ENCODE data around the gene DMBX1.

Gene DMBX1

DNA sequence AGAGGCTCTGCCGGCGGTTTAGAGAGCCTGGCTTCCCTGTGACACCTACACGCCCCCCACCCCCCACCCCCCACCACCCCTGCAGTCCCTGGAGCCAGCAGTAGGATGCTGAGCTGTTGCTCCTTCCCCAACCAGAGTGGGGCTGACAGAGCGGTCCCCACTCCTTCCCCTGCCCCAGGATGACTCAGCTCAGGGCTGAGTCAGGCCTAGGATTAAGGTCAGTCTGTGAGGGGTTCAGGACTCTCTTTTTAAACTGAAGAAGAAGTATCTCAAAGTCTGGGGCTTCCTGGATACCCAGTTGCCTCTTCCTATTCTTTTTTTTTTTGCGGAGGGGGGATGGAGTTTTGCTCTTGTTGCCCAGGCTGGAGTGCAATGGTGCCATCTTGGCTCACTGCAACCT, 19.1 kb downstream of the DMBX1 start:
- DNase-seq, result no peak

DNA sequence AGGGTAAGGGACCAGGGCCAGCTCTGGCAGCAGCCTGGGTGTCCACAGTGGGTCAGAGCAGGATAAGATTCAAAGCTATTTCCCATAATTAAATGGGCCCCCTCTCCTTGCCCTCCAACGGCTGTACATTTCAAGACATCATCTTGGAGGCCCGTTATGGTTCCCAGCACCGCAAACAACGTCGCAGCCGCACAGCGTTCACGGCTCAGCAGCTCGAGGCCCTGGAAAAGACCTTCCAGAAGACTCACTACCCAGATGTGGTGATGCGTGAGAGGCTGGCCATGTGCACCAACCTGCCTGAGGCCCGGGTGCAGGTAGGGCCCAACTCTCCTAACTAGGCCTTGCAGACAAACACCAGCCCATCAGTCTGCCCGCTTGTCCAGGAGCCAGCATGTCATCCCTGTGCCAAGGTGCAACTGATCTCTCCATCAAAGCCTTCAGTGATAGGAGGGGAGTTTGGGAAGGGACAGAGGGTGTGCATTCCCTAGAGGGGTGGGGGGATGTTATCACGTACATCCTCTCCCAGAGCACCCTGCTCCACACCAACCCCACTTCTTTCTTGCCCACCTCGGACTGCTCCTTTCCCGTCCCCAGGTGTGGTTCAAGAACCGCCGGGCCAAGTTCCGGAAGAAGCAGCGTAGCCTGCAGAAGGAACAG, 20.8 kb downstream of the DMBX1 start:
- no peak for DNase-seq

DNA sequence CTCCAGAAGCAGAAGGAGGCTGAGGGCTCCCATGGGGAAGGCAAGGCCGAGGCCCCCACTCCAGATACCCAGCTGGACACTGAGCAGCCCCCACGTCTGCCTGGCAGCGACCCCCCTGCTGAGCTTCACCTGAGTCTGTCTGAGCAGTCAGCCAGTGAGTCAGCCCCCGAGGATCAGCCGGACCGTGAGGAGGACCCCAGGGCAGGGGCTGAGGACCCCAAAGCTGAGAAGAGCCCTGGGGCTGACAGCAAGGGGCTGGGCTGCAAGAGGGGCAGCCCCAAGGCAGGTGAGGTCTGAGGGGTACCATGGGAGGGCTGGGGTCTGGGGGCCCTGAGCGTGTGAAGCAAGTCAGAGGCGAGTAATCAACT, 21.3 kb downstream of the DMBX1 start:
- no peak for DNase-seq

DNA sequence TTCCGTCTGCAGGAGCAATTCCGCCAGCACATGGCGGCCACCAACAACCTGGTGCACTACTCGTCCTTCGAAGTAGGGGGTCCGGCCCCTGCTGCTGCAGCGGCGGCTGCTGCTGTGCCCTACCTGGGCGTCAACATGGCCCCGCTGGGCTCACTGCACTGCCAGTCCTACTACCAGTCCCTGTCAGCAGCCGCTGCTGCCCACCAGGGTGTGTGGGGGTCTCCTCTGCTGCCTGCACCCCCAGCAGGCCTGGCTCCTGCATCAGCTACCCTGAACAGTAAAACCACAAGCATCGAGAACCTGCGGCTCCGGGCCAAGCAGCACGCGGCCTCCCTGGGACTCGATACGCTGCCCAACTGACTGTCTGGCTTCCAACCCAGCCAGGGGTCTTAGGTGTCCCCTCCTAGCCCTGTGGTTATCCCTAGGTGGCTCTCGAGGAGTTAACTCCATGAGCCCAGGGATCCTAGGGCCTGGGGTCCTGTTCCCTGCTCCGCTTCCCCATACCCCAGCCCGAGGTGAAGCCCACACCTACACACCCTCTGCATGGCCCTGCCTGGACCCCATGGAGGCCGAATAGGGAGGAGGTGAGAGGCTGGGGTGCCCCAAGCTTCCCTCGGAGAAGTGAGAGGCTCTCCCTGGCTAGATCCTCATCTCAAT, 22.6 kb downstream of the DMBX1 start:
- DNase-seq, result no peak

DNA sequence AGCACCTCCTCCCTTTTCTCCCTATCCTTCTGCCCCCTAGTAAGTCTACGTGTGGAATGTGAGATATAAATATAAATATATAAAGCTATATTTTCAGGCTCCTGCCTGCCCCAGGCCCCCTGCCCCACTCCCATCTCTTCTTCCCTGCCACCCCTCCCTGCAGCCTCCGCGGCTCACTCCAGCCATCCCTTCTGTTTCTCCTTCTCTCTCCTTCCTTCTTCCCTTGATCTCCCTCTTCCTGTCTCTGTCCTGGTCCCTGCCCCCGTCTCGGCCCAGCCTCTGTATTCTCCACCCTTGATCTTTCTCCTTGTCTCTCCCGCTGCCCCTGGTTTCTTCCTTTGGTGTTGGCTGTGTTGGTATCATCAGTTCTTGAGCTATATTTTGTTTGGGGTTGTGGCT, 23.2 kb downstream of the DMBX1 start:
- no peak for DNase-seq

DNA sequence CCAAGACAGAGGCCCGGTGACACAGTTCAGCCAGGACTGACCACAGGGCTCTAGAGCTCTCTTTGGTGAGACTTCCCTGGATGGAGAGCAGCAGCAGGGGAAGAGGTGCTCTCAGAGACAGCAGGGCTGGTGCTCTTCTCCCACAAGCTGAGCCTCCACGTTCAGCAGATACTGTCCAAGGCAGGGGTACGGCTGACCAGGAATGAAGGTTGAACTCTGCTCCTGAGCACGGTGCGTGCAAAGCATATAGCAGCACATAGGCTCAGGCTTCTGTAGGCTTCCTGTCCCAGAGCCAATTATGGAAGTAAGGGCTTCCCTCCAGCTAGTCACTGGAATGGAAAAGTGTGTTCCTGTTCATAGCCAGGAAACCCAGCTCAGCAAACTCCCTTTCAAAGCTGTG, 23.9 kb downstream of the DMBX1 start:
- DNase-seq, result no peak

DNA sequence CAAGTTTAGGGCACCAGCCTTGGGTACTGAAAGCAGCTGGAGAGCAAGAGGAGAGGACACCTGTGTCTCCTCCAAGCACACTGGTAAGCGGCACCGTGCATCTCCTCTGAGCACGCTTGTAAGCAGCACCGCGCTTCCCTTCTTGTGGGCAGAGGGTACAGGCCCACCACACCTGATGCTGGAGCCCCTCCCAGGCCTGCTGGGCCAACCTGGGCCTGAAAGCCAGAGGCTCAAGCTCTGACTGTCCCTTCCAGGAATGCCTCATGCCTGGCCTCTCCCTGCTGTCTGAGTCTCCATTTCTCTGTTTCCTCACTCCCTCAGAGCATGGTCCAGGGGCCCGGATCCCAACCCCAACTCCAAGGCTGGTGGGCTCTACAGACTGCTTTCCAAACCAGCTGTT, 25.9 kb downstream of the DMBX1 start:
- no peak for DNase-seq

DNA sequence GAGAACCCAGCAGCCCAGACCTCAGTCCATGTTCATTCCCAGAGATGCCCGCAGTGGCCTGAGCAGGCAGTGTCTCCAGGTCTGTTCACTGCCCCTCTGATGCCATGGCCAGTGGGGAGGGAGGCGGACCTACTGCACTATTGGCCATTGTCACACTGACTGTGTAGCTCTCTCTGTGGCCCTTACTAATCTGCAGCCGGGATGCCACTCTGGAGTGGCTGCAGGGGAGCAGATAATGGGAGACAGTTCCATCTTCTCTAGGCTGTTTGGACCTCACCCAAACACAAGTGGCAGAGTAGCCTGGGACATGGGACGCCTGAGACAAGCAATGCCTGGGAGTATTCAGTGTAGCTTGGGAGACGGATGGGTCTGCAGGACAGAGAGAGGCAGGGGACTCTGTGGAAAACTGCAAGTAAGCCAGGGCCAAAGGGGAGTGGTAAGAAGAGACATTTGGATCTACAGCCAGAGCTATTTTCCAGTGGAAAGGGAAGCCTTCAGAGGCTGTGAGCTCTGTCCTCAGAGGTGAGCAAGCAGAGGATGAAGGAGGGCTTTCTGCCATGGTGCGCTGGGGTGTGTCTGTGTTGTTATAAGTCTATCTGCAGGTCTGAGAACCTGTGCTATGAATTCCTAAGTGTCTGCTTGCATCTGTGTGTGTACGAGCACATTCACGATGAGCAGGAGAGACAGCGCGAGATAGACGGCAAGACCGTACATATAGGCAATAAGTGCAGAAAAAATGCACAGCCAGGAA, 26.7 kb downstream of the DMBX1 start:
- DNase-seq, result no peak

DNA sequence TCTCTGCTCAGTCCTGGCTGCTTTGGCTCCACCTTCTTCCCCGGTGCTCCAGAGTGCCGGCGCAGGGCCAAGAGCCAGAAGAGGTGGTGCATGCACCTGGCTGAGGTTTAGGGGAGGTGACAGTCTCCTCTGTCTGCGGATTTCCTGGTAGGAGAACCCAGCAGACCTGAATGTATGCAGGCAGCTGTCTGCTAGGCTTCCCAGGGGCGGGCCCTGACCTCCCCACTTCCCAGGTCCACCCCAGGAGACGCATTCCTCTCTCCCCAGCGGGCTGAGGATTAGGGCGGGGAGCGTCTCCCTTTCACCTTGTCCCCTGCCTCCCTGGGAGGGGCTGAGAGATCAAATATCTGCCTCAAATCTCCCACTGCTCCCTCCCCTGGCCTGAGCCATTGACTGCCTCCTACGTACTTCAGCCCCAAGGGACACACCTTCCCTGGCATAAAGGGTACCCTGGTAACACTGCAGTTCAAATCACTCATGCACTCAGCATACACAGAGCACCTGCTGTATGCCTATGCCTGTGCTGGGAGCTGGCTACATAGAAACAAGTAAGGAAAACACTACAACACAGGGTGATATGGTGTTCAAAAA, 27.5 kb downstream of the DMBX1 start:
- no peak for DNase-seq

DNA sequence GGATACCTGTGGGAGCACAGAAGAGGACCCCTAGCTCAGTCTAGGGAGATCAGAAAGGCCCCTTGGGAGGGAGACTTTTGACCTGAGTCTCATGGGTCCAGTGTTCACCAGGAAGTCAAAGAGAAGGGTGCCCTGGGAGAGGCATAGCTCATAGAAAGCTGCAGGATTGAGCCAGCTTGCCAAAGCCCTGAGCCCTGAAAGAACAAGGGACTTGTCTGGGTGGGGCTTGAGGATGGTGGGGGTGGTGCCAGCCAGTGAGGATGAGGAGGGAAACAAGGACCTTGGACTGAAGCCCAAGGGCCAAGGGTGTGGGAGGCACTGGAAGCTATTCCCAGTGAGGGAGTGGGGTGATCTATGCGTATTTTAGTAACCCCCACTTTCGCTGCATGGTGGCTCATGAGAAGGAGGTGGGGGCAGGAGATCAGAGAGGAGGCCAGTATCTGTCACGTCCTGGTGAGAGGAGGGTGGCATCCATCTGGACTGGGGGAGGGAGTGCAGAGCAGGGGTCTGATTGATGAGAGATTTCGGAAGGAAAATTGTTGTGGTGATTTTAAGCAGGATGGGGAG, 28.4 kb downstream of the DMBX1 start:
- no peak for DNase-seq

DNA sequence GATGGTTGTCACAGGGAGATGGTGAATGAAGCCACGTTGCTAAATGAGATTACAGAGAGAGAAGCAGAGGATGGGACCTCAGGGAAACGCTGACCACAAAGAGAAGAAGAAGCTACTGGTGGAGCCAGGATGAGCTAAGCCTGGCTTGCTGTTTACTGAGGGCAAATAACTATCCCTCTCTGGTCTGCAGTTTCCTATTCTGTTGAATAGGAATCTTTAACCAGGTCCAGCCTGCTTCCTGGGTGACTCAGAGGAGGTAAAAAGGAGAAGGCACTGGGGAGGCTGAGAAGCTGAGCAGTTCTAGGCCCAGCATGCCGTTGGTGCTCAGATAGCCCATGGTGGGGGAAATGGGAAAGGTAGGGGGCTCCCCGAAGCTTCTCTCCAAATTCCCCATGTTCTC, 29.6 kb downstream of the DMBX1 start:
- no peak for DNase-seq

DNA sequence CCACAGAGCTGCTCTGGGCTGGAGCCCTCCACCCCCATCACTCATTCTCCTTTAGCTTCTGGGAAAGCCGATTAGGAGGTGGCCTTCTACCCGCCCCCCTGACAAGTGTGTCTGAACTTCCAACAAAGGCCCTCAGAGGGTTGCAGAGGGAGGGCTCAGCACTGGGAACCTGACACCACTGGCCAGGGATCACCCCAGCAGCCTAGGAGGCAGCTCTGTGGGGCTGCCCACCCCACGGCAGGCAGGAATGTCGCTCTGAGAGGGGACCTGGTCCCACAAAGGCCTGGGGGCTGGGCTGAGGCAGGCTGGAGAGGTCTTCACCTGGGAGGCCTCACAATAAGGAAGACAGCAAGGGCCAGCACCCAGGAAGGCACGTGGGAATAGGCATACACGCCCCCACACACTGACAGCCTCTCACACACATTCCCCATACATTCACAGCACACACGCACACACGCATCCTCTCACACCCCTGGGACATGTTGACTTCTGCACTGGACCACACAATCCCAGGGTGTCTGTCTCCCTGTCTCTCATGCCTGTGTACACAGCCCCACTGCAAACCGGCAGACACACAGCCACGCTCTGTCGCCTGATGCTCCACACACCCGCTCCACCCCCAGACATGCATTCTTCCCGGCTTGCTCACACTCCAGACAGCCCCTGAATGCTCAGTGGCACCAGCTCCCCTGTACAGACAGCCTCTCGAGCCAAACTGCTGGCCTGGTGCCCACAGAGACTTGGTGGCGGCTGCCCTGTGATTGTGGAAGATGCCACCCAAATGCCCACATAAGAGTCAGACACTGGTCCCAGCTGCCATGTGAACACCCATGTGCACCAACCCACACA, 30.7 kb downstream of the DMBX1 start:
- no peak for DNase-seq

DNA sequence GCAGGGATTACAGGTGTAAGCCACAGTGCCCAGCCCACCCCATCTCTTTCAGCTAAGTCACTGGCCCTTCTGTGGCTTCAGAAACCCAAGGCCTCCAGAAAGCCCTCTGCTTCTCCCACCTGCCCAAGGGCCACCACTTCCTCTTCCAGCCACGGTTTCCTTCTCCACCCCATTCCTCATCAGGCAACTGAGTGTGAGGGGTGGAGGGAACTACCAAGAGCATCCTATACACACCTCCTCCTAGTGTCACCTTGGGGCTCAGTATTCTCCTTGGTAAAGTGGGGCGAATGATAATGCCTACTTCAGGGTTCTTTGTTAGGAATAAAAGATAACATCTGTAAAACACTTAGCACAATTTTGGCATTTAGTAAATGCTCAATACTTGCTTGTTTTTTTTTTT, 31.8 kb downstream of the DMBX1 start:
- no peak for DNase-seq

DNA sequence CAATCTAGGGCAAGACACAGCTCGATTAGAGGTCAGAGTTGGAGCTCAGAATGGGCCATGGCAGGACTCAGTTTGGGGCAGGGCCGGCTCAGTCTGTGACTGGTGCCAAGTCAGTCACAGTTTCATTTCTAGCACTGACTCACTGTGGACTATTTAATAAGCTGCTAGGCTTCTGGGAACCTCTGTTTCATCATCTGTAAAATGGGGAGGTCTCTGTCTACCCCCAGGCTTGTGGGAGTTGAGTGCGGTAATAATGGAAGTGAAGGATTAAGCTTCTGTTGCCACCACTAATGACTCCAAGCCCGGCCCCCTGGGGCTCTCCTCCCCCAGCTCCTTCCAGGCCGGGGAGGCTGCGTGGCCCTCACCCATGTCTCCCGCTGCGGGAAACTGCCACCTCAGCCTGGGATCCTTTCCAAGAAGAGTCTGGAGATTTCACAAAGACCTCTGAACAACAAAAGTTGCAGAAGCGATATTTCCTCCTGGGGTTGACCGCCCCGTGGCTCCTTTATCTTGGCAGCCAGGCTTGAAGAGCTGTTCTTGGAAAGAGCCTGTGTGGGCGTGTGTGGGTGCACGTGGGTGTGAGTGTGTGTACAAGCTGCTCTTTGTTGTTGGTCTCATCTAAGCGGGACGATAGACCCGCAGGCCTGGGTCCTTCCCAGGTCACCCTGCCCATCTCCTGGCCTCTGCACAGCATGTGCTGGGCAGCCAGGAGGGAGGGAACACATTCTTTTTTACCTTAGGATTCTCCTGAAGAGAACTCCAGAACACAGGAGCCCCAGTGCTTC, 32.7 kb downstream of the DMBX1 start:
- DNase-seq, result peak; percentile 49

DNA sequence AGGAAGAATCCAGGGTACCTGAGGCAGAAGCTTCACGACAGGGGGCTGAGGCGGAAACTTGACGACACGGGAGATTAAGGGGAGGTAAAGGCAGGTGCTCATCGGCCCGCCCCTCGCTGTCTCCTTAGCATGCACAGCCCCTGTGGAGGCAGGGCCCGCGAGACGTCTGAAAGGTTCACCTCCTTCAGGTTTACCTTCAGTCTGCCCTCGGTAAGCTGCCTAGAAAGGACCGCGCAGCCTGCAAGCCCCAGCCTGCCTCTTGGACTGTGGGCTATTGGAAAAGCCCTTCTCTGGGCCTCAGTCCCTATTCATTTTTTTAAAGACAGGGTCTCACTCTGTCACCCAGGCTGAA, 33.3 kb downstream of the DMBX1 start:
- no peak for DNase-seq

DNA sequence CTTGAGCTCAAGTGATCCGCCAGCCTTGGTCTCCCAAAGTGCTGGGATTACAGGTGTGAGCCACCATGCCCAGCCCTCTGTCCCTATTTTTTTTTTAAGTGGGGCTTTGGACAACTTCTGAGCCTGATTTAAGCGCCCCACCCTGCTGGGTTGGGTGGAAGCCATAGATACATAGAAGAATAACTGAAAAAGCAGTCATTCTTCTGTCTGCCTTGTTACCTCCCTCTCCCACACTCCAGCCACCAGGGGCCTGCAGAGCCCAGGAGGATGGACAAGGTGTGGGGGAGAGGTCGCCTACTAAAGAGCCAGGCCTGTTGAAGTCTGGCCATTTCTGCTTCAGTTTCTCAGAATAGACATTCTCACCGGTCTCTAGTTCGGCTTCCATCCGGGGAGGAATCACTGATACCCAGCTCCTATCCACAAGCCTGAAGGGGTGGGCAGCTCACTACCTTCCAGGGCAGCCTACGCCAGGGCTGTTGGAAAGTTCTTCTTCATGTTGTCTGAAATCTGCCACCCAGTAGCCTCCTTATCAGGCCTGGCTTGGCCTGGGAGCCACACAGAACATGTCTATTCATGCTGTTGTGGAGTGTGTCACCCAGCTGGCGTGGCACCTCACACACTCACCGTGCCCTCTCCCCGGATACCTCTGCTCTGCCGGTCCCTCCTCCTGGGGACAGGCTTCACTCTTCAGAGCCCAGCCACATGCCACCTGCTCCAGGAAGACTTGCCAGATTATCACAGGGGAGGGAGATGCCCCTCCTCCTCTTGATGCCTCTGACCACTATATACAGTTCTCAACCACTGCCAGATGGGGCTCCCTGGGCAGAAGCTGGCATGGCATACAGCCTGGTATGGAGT, 34.1 kb downstream of the DMBX1 start:
- DNase-seq, result no peak

DNA sequence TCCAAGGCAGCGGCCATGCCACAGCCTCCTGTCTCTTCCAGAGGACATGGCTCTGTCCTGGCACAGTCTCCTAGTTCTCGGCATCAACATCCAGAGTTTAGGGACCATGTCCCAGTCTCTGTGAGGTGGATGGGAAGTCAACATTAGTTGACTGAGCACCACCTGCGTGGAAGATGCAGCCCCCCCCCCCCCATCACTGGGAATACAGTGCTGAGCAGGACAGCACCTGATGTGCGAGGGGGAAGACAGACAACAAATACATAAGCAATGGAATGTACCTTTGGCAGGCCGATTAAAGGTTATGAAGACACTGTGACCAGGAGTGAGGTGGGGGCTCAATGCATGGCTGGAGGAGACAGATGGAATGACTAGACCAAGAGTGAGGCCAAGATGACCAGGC, 35.2 kb downstream of the DMBX1 start:
- DNase-seq, result no peak

DNA sequence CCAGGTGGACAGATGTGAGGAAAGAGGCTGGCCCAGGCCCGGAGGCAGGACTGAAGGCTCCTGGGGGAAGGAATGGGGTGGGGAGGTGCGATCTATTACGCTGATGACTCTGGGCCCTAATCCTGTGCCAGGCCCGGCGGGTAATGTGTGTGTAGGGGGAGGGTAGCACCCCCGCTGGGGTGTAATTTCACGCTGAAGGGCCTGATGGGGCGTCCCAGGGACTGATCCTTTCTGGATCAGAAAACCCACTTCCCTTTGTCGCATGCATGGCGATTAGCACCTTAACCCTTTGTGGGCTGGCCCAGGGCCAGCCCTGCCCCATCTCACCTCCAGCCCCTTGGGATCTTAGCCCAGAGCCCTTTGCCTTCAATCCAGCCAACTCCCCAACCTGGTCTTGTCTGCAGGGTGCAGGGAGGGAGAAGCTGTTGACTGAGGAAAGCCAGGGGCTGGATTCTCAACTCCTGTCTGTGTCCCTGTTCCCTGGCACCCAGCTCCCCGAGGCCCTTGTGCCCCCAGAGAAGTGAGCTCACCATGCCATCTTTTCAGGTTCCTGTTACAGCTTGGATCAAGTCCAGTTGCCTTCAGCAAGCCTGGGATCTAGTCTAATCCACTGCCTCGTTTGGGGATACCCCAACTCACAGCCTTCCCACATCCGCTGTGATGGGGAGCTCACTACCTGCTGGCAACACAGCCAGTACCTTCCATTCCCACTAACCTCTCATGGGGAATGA, 35.8 kb downstream of the DMBX1 start:
- no peak for DNase-seq

DNA sequence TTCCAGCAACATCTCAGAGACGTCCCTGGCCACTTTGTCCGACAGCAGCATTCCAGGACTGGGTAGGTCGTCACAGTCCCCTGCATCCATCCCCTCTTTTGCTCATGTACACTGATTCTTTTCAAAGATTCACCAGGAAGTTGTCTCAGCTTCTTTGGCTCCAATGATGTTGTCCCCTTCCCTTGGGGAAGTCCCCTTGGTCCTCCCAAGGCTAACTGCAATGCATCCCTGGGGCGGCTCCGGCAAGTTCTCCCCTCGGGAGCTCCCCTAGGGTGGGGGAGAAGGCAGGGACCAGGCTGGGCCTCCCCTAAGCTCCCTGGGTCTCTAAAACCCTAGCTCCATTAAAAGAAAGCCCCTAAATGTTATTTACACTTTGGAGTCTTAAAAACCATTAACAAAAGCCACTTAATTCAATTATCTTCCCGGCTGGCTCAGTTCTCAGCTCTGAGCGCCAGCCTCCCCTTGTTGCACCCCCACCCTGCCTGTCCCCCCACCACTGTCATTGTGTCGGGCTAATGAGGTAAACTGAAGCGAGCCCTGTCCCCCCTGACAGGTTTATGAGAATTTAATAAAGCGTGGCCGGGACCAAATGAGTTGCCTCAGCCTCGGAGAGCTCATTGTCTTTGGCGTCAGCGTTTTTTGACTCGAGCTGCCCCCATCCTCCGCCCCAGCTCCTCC, 36.5 kb downstream of the DMBX1 start:
- DNase-seq, result no peak

All from GOT3 (cell line).